ENCODE results near the gene GREB1L.
"Not testable (repeated sequence)": the region's sequence is repeated elsewhere in the genome, so short reads cannot be mapped to it uniquely, and the experiment has no call there.

The GREB1L gene

DNA sequence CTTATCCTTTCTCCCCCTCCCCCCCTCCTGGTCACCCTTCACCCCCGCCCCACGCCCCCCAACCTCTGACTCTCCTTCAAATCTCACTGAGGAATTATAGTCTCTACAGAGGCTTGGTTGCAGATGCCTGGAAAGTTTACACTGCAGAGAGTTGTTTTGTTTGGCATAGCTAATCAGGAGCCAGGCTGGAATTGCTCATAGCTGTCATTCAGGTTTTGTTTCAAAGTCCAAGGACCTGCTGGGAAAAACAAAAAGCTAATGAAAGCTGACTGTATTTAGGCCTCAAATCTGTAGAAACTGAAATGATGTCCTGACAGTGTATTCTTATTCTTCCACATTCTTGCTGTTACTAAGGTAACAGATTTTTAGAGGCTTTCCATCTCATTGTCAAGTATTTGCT lies 22.6 kb downstream of the GREB1L start:
- DNase-seq (ENCODE audit: low read depth): no peak

DNA sequence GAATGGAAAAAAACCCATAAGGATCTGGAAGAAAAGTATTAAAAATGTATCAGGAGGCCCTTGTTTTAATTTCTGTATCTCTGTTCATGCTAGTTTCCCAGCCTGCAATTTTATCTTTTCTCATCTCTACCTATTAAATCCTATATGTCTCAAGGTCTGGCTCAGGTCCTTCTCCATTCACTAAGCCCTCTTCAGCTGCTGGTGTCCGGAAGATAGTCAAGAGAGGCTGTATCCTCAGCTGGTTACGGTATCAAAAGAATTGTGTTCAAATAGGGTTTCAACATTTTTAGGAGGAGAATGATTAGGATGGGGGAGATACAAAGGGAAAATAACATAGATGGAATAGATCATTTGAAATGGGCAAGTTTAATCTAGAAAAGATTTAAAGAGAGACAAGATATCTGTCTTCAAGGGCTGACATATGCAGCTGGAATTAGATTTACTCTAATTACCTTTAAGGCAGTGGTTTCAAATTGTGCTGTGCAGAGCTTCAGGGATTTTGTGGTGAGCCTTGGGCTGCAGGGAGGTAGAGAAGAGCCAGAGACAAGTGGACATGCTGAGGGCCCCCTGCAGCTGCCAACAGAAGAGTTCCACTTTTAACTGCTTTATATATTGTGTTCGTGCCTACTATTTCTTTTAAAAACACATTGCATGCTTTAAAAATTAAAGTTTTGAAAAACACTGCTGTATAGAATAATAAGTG lies 24.1 kb downstream of the GREB1L start:
- no peak for DNase-seq (ENCODE audit: low read depth)

DNA sequence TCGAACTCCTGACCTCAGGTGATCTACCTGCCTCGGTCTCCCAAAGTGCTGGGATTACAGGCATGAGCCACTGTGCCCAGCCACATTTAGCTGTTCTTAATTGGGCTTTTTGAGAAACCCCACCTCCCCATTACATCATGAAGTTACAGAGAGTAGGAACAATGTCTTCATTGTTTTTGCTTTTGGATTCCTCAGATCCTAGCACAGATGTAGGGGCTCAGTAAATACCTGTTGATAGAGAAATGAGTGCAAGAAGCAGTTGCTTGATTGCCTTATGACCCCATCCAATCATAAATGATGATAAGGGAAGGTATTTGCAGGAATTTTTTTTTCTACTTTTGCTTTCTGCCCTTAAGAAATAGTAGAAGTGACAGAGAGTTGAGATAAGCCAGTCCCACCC lies 25.4 kb downstream of the GREB1L start:
- DNase-seq (ENCODE audit: low read depth): no peak

DNA sequence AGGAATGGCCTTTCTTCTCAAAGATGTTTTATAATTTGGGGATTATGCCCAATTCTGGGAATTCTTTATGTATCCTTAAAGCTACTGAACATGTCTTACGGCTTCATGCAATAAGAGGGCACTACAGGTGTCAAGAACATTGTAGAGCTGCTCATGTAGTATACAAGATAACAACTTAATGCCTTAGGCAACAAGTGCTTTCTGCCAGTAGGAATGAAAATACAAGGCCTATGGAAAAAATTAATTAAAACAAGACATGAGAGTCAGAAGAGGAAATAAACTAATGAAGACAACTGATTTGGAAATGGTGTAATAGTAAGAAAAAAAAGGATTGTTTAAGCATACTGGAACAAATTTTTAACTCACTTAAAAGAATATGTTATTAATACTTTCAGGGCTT lies 27.3 kb downstream of the GREB1L start:
- no peak for DNase-seq (ENCODE audit: low read depth)

DNA sequence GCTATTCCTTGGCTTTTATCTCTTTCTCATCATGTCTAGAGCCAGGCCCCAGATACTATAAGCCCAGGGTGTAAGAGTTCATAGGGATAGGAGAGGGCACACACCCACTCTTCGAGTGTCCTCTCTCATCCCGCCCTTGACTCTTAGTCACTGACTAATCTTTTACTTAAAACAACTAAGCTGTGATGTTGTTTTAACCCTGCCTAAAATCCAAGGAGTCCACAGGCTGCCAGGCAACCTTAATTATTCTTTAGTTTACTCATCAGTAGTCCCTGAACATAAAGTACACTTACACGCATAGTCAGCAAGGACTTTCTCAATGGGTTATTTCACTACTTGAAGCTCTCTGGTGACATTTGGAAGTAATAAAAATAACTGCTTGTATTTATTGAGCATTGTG lies 28.4 kb downstream of the GREB1L start:
- no peak for DNase-seq (ENCODE audit: low read depth)

DNA sequence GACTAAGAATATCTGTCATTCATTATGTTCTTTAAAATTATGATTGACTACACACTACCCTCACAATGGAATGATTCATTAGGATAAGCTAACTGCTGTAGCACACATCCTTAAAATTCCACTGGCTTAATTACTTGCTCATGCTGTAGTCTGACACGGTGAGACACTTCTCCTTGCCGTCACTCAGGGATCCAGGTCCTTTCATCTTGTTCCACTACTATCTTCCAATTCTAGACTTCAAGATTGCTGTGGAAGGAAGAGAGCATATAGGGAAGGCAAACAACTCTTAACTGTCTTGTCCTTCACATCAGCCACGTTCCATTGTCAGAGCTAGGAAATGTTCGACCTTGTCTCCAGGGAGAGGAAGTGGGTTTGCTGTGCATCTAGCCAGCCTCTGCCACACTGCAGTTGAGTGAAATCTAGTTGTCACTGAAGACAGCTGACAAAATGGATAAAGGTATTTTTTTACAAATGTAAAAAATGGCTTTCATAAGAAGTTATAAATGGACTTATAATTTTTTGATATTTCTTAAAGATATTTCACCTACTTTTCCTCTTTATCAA lies 30.1 kb downstream of the GREB1L start:
- no peak for DNase-seq (ENCODE audit: low read depth)

DNA sequence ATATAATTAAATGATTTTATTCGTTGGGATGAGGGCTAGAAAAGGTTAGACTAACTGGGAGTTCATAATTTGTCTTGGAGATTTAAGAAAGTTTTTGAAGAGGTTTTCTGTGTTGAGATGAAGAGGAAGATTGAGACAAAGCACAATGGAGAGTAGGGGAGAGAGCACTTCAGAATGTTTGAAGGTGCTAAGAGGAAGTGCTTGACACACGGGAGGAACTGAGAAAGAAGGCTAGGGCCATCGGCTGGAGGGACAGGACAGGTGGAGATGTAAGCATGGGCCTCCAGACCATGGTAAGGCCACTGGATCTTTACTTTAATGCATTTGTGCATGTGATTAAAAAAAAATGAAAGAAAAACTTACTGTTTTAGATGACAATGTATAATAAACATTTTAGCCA lies 31.5 kb downstream of the GREB1L start:
- DNase-seq (ENCODE audit: low read depth): no peak

DNA sequence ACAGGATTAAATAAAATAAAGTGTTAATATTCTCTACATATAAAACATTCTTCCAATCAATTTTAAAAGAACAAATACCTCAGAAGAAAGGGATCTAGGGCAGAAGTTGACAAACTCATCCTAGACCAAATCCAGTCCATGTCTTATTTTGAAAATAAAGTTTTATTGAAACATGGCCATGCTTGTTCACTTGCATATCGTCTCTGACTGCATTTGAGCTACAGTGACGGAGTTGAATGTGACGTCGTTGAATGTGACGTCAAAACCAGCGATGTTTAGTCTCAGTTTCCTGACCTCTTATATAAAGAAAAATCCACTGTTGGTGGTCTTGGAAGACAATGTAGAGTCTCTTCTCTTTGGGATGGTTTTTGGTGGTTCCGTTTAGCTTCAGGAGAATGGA lies 33.6 kb downstream of the GREB1L start:
- no peak for DNase-seq (ENCODE audit: low read depth)

DNA sequence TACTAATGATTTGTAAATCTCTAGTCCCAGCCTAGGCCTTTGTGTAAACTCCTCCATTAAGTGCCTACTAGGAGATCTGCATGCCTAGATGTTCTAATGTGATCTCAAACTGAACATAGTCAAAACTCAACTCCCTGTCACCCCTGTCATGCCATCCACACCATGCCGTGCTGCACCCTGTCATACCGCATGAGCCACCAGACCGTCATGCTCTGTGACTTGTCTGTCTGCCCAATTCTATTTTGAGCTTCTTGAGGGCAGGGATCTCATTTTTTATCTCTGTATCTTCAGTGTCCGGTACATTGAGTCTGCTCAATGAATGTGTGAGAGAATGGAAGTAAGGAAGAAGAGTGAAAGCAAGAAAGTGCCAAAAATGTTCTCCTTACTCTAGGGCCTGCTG lies 35.5 kb downstream of the GREB1L start:
- DNase-seq (ENCODE audit: low read depth): no peak

DNA sequence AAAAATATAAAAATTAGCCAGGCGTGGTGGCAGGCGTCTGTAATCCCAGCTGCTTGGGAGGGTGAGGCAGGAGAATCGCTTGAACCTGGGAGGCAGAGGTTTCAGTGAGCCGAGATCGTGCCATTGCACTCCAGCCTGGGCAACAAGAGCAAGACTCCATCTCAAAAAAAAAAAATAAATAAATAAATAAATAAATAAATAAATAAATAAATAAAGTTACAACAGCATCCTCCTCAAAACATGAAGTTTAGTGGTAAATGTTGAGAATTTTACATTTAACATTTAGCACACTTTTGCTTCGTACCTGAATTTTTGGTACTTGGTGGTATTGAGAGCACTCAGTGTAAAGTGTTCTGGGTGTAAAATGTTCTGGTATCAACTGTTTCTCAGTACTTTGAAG lies 36.2 kb downstream of the GREB1L start:
- not testable (repeated sequence) for DNase-seq (ENCODE audit: low read depth)

DNA sequence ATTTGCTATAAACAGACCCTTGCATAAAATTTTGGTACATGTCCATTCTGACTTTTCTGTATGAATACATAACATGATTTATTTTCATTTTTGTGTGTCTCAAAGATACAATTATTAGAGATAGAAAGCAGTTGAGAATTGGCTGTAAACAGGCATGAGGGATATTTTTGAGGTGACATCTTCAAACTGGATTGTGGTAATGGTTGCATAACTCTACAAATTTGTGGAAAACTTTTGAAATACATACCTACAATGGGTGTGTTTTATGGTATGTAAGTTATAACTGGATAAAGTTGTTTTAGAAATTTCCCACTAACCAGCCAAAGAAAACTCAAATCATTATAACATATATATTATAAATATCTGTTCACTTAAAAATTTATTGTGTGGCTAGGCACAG lies 39.6 kb downstream of the GREB1L start:
- no peak for DNase-seq (ENCODE audit: low read depth)

DNA sequence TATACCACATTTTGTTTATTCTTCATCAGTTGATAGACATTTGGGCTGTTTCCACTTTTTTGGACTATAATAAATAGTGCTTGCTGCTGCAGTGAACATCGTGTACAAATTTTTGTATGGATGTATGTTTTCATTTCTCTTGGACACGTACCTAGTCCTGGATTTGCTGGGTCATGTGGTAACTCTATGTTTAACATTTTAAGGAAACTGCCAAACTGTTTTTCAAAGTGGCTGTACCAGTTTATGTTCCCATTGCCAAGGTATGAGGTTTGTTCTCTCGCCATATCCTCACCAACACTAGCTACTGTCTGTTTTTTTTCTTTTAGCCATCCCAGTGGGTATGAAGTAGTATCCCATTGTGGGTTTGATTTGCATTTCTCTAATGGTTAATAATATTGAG lies 42.5 kb downstream of the GREB1L start:
- DNase-seq (ENCODE audit: low read depth): no peak

DNA sequence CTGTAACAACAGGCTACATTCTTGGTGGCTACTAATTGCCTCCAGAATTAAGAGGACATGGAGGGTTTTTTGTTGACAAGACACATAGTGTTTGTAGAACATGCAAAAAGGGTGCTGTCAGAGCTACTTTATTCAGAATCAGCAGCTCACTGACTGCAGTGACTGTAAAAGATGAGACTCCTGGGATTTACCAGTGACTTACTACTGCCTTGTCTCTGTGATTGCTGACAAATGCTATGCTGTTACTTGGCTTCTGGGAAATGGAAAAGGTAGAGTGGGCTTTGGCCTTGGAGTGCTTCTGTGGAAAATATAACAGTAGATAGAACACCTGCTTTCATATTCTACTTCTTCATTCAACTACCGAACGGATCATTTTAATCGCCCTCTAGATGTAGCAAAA lies 47.8 kb downstream of the GREB1L start:
- DNase-seq (ENCODE audit: low read depth): no peak

DNA sequence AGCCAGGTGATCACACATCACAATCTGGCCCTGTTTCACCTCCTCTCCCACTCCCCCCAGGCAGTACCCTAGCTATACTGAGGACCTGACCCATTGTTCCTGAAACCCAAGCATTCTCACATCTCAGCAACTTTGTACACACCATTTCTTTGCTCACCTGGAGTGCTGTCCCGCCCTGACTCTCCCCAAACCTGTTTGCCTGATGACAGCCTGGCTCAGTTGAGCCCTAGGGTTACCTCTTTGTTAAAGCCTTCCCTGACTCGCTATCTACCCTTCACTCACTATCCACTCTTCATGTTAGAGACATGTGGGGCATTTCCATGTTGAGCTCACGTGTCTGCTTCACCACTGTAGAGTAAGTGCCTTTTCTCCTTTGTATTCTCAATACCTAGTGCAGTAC lies 49.1 kb downstream of the GREB1L start:
- no peak for DNase-seq (ENCODE audit: low read depth)

DNA sequence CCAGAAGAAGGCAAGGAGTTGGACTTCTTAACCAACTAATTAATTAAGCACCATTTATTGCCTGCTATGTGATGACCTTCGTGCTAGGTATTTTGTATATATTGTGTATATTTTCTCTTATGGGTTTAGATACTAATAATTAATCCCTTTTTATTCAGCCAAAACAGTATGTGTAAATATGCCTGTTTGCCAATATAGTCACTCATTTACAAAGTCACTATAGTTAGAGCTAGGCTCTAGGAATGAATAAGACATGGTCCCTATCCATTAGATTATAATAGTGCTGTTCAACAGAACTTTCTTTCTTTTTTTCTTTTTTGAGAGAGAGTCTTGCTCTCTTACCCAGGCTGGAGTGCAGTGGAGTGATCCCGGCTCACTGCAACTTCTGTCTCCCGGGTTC lies 51.4 kb downstream of the GREB1L start:
- DNase-seq (ENCODE audit: low read depth): no peak

DNA sequence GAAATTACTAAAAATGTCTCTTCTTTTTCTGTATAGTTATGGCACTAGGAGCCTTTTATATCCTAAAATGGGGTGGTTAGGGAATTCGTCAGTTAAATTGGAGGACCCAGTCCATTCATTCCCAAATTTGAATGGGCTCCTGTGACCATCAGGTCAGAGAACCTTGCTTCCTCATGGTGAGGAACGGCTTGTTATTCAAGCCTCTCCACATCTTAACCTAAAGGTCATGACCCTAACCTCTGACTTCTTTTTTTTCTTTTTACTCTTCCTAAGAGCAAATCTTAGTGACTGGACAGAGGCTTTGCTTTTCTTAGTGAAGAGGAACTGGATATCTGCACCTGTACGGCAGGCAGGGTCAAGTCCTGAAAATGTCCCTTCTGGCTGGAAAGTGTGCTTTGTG lies 53.1 kb downstream of the GREB1L start:
- no peak for DNase-seq (ENCODE audit: low read depth)

DNA sequence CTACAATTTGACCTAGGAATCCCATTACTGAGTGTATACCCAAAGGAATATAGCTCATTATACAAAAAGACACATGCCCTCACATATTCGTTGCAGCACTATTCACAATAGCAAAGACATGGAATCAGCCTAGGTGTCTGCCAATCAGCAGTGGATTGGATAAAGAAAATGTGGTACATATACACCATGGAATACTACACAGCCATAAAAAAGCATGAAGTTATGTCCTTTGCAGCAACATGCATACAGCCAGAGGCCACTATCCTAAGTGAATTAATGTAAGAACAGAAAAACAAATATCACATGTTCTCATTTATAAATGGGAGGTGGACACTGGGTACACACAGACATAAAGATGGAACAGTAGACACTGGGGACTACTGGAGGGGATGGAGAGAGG lies 54.0 kb downstream of the GREB1L start:
- DNase-seq (ENCODE audit: low read depth): no peak

DNA sequence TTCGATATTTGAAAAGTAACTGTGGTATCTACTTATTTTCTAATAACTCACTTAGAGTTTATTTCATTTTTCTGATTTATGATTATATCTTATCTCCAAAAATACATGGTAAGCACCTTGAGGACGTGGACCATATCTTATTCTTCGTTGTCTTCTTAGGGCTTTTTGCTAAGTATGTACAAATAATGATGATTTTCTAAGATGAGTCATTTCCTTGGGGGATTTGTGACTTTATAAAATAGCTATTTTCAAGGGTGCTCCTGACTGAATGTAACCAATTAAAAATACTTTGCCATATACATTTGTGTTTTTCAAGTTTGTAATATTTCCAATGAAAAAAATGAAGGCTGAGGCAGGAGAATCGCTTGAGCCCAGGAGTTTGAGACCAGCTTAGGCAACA lies 56.3 kb downstream of the GREB1L start:
- no peak for DNase-seq (ENCODE audit: low read depth)

DNA sequence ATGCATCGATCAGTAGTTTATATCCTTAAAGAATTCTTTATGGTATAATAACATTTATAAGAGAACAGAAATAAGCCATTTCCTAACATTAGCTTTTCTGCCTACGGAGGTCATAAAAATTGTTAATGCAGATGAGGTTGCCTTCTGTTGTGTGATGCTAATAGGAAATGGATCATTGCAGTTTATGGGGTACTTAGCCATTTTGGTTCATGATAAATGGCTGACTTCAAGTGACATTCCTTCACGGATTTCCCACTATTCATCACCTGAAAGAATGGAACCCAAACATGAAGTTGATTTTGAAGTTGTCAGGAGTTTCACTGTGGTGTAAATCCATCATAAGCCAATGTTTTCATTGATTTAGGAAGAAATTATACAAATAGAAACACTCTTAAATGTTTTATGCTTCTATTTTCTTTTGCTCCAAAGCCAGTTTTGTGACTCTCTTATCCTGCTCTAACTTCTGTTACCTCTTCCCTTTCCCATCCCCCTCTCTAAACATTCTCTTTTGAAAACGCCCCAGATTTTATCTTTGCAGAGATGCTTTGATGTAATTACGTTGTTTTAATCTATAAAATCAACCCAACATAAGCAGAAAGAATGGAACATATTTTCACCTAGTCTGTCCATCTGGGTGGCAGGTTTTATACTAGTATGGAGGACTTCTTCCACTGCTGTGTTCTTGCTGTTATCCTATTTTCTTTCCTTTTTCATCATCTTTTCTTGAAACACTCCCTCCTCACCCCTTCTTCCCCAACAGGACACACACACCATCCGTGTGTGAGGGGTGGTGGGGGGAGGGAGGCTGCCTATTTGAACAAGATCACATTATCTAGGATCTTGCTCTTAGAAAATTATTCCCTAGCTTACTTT lies 58.2 kb downstream of the GREB1L start:
- DNase-seq (ENCODE audit: low read depth): no peak

DNA sequence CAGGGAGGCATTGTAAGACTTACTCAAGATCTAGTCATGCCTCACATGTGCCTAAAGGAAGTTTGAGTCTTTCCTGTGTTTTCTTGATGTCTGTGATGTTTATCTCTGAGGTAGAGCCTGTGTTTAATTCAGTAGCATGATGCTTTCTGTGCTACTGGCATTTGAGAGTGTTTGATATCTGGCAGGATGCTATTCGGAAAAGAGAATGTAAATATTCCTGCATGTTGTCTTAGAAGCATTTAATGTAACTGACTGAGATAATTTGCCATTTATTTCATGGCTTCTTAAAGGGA lies 58.8 kb downstream of the GREB1L start:
- DNase-seq (ENCODE audit: low read depth): no peak

DNA sequence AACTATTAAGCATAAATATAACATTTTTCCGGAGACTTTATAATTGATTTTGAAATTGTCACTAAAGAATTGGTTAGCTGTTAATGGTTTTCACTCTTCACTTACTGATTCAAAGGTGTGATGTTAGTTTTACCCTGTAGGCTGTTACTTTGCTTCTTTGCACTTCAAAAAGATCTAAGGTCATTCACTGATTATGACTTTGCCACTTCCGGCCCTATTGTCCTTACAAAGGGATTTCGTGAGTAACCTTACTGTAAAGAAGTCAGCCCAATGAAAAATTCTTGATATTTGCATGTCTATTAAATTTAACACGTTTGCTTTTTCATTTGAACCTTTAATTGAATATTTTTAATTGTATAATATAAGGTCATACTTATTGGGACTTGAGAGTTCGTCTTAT lies 61.4 kb downstream of the GREB1L start:
- no peak for DNase-seq (ENCODE audit: low read depth)

DNA sequence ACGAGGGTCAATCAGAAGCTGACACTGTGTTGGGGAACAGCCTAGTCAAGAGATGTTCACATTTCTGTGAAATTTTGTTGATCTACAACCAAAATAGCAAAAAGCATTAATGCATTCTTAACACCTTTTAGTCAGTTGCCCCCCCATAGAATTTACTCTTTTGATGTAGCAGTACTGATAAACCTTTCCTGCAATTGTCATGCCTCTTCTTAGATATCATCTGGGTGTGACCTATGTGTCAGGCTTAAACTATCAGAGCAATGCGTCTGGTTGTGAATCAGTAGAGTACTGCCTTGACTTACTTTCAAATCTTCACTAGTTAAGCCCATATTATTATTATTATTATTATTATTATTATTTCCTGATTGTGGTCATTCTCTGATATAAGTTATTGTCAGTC lies 61.9 kb downstream of the GREB1L start:
- DNase-seq (ENCODE audit: low read depth): no peak

DNA sequence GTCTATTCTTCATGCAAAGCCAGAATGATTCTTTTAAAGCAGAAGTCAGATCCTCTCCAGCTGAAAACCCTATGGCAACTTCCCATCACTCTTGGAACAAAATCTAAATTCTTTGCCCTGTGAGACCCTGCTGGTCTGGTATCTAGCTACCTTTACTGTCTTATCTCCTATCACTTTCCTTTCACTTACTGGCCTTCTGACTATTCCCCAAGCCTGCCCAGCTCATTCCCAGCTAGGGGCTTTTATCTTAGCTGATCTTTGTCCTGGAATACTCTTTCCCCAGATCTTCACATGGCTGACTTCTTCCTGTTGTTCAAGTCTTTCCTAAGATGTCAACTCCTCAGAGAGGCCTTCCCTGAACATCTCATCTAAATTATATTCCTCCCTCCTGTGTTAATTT lies 63.6 kb downstream of the GREB1L start:
- DNase-seq (ENCODE audit: low read depth): no peak

DNA sequence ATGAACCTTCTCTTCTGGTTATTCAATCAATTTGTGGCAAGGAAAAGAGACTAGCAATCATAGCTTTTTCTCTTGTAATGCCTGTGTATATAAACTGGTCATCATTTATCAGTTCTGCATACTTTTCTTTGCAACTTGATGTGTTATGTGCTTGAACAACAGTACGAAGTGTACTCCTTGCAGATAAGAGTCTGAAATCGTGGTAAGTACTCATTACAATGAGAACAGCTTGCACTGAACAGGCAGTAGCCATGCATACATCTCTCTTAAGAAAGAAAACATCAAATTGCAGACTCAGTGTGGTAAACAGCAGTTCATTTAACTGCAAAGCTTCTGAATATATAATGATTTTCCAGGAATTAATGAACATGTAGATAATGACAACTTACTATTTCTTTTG lies 64.3 kb downstream of the GREB1L start:
- no peak for DNase-seq (ENCODE audit: low read depth)
